HL-60 (cell line): ENCODE measurements around the gene CRY2.

Experiments used
- DNase-seq, 2 experiments: peaks; one replicate each; pipeline ENCODE4 v3.0.0-alpha.2; 2010 to 2020; ENCODE audit warnings: low read depth in 1 of 2, low spot score in 1 of 2
- H3K27ac ChIP-seq: fragments of 250-450 bp; sonication (Bioruptor Pico); replicated peaks from 2 replicates; pipeline ENCODE4 v1.5.1; 2020; ENCODE audit warnings: mild to moderate bottlenecking, moderate library complexity
- H3K27me3 ChIP-seq: fragments of 250-450 bp; sonication (Bioruptor Pico); 2 replicates; pipeline ENCODE4 v1.5.1; 2021; ENCODE audit warnings: mild to moderate bottlenecking, moderate library complexity; ENCODE audit not compliant: insufficient read depth, poor library complexity, severe bottlenecking
- H3K4me3 ChIP-seq: replicated peaks from 2 replicates; pipeline ENCODE4 v1.5.1; 2011; ENCODE audit warnings: mild to moderate bottlenecking, control low read depth, low read length; ENCODE audit not compliant: insufficient read depth
- GABPA ChIP-seq: IDR thresholded peaks from 2 replicates; pipeline ENCODE4 v1.6.1; 2012; ENCODE audit warnings: low read depth
- POLR2AphosphoS5 ChIP-seq: IDR thresholded peaks from 2 replicates; pipeline ENCODE4 v1.6.1; 2012; ENCODE audit warnings: low read depth
- SPI1 ChIP-seq: IDR thresholded peaks from 2 replicates; pipeline ENCODE4 v1.6.1; 2012; ENCODE audit warnings: low read depth, mild to moderate bottlenecking, borderline replicate concordance
- TF ChIP-seq, protein P1 (sequence below): IDR thresholded peaks from one replicate; pipeline ENCODE4 v1.5.1; 2011; ENCODE audit warnings: low read length, control low read depth, inconsistent platforms; ENCODE audit not compliant: insufficient read depth
- TF ChIP-seq, protein P2 (sequence below): IDR thresholded peaks from 2 replicates; pipeline ENCODE4 v1.6.1; 2012; ENCODE audit warnings: low read depth; ENCODE audit not compliant: insufficient replicate concordance

CRY2 gene

DNA sequence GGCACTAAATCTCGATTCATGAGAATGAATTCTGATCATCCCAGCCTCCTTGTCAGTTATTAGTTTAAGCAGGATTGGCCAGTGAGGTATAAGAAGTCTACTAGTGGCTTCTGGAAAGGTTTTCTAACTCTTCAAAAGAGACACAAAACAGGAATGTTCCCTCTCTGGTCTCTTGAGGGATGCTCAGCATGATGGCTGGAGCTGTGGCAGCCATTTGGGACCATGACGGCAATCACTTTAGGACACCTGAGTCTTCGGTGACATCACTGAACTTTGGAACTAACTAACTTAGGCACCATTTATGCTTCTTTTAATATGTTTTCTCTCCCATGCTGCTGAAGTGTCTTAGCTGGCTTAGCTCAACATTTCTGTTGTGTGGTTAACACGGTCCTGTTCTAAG, 20.2 kb upstream of the CRY2 start:
- Histone ChIP-seq H3K27ac (no peak overlapping the region), H3K27me3 (peaks cover 3% of the 10 kb centered on the region), H3K4me3 (no peak overlapping the region)
- DNase-seq = no peak
- TF ChIP-seq, protein P1, sequence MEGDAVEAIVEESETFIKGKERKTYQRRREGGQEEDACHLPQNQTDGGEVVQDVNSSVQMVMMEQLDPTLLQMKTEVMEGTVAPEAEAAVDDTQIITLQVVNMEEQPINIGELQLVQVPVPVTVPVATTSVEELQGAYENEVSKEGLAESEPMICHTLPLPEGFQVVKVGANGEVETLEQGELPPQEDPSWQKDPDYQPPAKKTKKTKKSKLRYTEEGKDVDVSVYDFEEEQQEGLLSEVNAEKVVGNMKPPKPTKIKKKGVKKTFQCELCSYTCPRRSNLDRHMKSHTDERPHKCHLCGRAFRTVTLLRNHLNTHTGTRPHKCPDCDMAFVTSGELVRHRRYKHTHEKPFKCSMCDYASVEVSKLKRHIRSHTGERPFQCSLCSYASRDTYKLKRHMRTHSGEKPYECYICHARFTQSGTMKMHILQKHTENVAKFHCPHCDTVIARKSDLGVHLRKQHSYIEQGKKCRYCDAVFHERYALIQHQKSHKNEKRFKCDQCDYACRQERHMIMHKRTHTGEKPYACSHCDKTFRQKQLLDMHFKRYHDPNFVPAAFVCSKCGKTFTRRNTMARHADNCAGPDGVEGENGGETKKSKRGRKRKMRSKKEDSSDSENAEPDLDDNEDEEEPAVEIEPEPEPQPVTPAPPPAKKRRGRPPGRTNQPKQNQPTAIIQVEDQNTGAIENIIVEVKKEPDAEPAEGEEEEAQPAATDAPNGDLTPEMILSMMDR = no peak
- TF ChIP-seq SPI1 (no peak), POLR2AphosphoS5 (no peak), GABPA (no peak)
- TF ChIP-seq, protein P2, sequence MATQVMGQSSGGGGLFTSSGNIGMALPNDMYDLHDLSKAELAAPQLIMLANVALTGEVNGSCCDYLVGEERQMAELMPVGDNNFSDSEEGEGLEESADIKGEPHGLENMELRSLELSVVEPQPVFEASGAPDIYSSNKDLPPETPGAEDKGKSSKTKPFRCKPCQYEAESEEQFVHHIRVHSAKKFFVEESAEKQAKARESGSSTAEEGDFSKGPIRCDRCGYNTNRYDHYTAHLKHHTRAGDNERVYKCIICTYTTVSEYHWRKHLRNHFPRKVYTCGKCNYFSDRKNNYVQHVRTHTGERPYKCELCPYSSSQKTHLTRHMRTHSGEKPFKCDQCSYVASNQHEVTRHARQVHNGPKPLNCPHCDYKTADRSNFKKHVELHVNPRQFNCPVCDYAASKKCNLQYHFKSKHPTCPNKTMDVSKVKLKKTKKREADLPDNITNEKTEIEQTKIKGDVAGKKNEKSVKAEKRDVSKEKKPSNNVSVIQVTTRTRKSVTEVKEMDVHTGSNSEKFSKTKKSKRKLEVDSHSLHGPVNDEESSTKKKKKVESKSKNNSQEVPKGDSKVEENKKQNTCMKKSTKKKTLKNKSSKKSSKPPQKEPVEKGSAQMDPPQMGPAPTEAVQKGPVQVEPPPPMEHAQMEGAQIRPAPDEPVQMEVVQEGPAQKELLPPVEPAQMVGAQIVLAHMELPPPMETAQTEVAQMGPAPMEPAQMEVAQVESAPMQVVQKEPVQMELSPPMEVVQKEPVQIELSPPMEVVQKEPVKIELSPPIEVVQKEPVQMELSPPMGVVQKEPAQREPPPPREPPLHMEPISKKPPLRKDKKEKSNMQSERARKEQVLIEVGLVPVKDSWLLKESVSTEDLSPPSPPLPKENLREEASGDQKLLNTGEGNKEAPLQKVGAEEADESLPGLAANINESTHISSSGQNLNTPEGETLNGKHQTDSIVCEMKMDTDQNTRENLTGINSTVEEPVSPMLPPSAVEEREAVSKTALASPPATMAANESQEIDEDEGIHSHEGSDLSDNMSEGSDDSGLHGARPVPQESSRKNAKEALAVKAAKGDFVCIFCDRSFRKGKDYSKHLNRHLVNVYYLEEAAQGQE = no peak

DNA sequence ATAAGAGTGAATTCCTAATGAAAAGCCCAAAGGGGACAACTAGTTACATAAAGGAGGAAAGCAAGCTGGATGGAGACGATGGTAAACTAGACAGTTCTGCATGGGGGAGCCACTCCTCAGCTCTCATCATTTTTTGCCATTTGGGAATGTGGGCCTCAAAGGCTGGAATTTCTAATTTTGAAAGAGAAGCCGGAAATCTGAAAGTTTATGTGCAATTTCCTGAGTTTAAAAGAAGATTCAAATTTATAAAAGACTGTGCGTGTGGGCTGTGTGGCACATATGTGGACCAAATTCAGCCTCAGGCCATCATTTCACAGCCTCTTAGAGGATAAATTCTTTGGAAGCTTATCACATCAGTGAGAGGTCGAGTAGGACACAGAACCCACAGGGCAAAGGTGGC, 18.3 kb upstream of the CRY2 start:
- H3K4me3 ChIP-seq = no peak overlapping the region
- DNase-seq = no peak
- H3K27ac ChIP-seq = no peak overlapping the region
- TF ChIP-seq, protein P2 = no peak
- TF ChIP-seq POLR2AphosphoS5 (no peak), GABPA (no peak), SPI1 (no peak)
- TF ChIP-seq, protein P1 = no peak
- peaks cover 3% of the 10 kb centered on the region for H3K27me3 ChIP-seq

DNA sequence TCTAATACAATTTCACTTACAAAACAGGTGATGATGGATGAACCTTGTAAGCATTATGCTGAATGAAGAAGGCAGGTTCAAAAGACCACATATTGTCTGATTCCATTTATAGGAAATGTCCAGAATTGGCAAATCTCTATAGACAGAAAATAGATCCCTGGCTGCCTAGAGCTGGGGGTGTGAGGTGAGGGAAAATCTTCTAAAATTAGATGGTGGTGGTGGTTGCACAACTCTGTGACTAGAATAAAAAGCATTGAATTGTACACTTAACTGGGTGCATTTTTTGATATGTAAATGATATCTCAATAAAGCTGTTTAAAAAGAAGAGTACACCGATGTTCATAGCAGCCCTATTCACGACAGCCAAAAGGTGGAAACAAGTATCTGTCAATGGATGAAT, 16.7 kb upstream of the CRY2 start:
- no peak overlapping the region for H3K4me3 ChIP-seq
- no peak for DNase-seq
- no peak overlapping the region for H3K27ac ChIP-seq
- TF ChIP-seq, protein P1 = no peak
- TF ChIP-seq GABPA = no peak
- TF ChIP-seq POLR2AphosphoS5 = no peak
- H3K27me3 ChIP-seq = peaks cover 3% of the 10 kb centered on the region

DNA sequence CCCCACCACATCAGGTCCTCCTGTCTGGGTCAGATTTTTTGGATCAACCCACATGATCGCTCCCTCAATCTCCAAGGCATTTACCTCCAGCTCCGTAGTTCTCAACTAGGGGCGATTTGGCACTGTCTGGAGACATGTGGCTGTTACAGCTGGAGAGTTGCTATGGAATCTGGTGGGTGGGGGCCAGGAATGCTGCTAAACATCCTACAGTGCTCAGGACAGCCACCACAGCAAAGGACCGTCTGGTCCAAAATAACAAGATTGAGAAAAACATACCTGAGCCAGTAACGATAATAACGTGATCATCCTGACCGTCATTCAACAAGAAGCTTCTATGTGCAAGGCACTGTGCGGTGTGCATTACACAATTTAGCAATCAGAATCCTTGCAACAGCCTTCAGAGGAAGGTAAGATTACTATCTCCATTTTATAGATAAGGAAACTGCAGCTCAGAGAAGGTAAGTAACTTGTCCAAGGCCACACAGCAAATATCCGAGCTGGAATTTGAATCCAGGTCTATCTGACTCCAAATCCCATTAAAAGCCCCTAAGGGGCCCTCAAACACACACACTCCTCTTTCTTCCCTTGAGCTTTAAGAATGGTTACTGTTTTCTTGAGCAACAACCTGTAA, 14.3 kb upstream of the CRY2 start:
- TF ChIP-seq, protein P1 = no peak
- no peak for TF ChIP-seq GABPA
- TF ChIP-seq, protein P2 = no peak
- TF ChIP-seq POLR2AphosphoS5 = no peak
- TF ChIP-seq SPI1 = no peak
- no peak for DNase-seq
- H3K27ac ChIP-seq = no peak overlapping the region
- peaks cover 3% of the 10 kb centered on the region for H3K27me3 ChIP-seq
- H3K4me3 ChIP-seq = no peak overlapping the region
